Subcutaneous abdominal adipose tissue (tissue), 5 donors: Measurements from ENCODE around the gene RASD1.

ENCODE experiments used
- H3K27ac ChIP-seq: one replicate; pipeline ENCODE4 v1.7.0; 2013; ENCODE audit warnings: low read depth, mild to moderate bottlenecking, inconsistent platforms, low read length, moderate library complexity
- H3K27me3 ChIP-seq, 5 donors: one replicate each; pipeline ENCODE4 v1.7.0; 2013; ENCODE audit warnings: low read length in 5 of 5, inconsistent platforms in 1 of 5; ENCODE audit not compliant: control insufficient read depth in 5 of 5, insufficient read depth in 4 of 5
- H3K36me3 ChIP-seq, 5 donors: one replicate each; pipeline ENCODE4 v1.7.0; 2013; ENCODE audit warnings: low read length in 5 of 5; ENCODE audit not compliant: control insufficient read depth in 5 of 5, insufficient read depth in 5 of 5
- H3K4me1 ChIP-seq, 5 donors: one replicate each; pipeline ENCODE4 v1.7.0; 2013; ENCODE audit warnings: low read length in 5 of 5, mild to moderate bottlenecking in 3 of 5, moderate library complexity in 1 of 5; ENCODE audit not compliant: control insufficient read depth in 5 of 5, insufficient read depth in 5 of 5
- H3K4me3 ChIP-seq, 5 donors: one replicate each; pipeline ENCODE4 v1.7.0; 2013; ENCODE audit warnings: low read length in 5 of 5, low read depth in 1 of 5
- H3K9ac ChIP-seq, 5 donors: one replicate each; pipeline ENCODE4 v1.7.0; 2013; ENCODE audit warnings: low read length in 5 of 5, mild to moderate bottlenecking in 4 of 5, moderate library complexity in 3 of 5
- H3K9me3 ChIP-seq, 5 donors: one replicate each; pipeline ENCODE4 v1.7.0; 2013; ENCODE audit warnings: low read length in 5 of 5; ENCODE audit not compliant: control insufficient read depth in 5 of 5
- donor health status: healthy.
- donor health status: healthy.
- donor health status: healthy.
- donor health status: healthy.
- donor health status: healthy.

Gene RASD1

DNA sequence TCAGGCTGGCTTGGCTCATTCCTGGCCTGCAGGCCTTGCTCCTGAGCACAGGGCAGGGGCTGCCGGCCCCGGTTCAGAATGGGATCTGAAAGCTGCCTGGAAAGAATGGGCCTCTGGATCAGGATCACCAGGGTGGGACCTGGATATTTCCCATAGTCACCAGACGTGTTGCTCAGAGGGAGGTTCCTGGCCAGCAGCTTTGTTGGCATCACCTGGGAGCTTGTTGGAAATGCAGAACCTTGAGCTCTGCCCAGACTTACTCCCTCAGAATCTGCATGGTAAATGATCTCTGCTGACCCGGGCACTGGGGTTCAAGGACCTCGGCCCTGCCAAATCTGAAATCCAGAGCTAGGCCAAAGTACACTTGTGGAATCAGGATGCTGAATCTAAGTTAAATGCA is 48.9 kb downstream of the RASD1 start:
- Histone ChIP-seq H3K27me3 (no peaks in the 10 kb centered on the region), H3K36me3 (no peaks in the 10 kb centered on the region), H3K4me1 (peaks cover 10 to 59% (median 25%) of the 10 kb centered on the region in 5 donors), H3K9ac (no peak overlapping the region), H3K4me3 (no peak overlapping the region), H3K9me3 (no peaks in the 10 kb centered on the region), H3K27ac (peak overlapping the region; percentile 60)

DNA sequence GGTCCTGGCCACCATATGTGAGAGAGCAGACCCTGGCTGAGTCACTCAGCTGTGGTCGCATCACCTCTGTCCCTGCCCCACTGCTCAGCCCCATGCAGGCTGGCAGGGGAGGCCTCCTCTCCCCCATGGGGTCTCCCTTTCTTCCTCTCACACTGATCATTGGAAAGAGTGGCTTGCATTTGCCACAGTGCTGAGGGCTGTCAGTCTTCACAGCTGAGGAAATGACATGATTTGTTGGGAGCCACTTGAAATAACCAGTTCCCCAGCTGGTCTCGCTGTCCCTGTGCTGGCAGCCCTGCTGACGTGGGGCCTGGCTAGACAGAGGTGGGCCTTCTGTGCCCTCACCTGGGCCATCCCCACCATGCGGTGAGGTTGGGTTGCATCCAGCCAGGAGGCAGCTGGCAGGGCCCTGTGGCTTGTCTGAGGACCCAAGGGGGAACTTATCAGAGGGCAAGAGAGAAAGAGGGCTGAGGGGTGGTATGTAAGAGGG is 49.5 kb downstream of the RASD1 start:
- Histone ChIP-seq H3K9ac (no peak overlapping the region), H3K4me1 (peaks cover 10 to 59% (median 25%) of the 10 kb centered on the region in 5 donors), H3K36me3 (no peaks in the 10 kb centered on the region), H3K27me3 (no peaks in the 10 kb centered on the region), H3K4me3 (no peak overlapping the region), H3K27ac (peak overlapping the region; percentile 60), H3K9me3 (no peaks in the 10 kb centered on the region)

DNA sequence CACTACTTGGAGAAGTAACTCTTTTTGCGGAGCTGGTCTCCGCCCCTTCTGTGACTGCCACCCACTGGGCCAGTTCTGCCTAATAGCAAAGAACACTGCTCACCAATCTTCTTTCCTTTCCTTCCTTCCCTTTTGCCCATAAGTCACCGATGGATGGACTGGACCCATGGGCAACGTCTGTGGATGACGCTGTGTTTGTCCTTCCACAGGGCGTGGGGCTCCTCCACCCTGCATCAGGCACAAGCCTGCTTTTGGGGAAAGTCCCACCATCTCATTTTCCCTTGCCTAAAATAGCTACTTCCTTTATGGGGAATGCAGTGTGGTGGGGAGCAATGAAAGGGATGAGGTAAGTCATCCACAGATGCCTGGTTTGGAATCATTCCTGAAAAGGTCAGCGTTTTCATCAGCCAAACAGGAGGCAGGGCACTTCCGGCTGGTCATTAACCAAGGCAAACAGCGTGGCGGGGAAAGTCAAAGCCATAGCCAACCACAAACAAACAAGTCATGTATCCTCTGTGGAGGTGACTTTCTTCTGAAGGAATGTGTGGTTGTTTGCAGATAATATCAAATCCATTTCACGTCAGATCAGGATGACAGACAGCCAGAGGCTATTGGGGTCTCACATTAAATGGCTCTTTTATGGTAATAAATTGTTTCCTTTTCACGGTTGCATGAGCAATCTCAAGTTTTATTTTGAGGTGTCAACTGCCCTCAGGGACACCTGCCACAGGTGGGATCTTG is 50.1 kb downstream of the RASD1 start:
- Histone ChIP-seq H3K9ac (no peak overlapping the region), H3K27ac (peak overlapping the region; percentile 60)

DNA sequence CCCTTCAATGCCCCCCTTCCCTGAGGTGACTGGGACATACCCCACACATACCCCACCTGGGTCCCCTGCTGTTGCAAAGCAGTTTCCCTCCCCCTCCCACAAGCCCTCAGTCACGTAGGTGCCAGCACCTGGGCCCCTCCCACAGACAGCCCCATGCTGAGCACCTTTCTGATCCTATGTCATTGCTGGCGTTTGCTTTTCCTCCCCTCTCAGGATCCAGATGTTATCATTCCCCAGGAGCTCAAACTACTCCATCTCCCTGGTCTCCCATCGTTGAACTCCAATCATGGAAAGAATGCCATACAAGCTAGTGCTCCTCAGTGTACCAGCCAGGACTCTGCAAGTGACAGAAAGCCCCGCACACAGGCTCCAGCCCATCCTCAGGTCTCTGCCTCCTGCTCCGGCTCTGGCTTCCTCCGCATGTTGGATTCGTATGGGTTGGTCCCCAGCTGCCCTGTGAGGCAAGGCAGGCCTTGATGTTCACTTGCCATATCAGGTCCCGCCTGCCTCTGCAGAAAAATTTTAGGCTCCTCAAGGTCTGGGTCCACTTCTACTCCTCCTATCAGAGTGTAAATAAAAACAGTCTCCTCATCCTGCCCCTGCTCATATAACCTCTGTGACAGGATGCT is 50.8 kb downstream of the RASD1 start:
- H3K9ac ChIP-seq = no peak overlapping the region
- peak overlapping the region; percentile 33 for H3K27ac ChIP-seq
- H3K27me3 ChIP-seq = no peaks in the 10 kb centered on the region
- no peaks in the 10 kb centered on the region for H3K36me3 ChIP-seq
- peaks cover 5 to 48% (median 19%) of the 10 kb centered on the region in 5 donors for H3K4me1 ChIP-seq
- H3K4me3 ChIP-seq = peak overlapping the region in 1 of 5 donors; percentile 23
- H3K9me3 ChIP-seq = no peaks in the 10 kb centered on the region

More for the DNA sequence above, 50.1 kb downstream of the RASD1 start:
- Histone ChIP-seq H3K4me3 (peak overlapping the region in 1 of 5 donors; percentile 23), H3K9me3 (no peaks in the 10 kb centered on the region), H3K27me3 (no peaks in the 10 kb centered on the region), H3K36me3 (no peaks in the 10 kb centered on the region), H3K4me1 (peaks cover 10 to 55% (median 25%) of the 10 kb centered on the region in 5 donors)
